PFSK-1 (cell line): ENCODE data around the gene NEURL4.

Experiments
- FOXP2 ChIP-seq: optimal IDR thresholded peaks from 2 replicates; pipeline ENCODE3; 2011; ENCODE audit warnings: borderline replicate concordance, control low read depth, inconsistent platforms; ENCODE audit not compliant: insufficient read depth; ENCODE audit errors: extremely low read length, extremely low read depth
- POLR2AphosphoS5 ChIP-seq: IDR thresholded peaks from 2 replicates; pipeline ENCODE4 v1.6.1; 2012; ENCODE audit warnings: low read depth, mild to moderate bottlenecking, control low read depth, low read length, moderate library complexity
- SIN3A ChIP-seq: IDR thresholded peaks from 2 replicates; pipeline ENCODE4 v1.6.1; 2012; ENCODE audit warnings: mild to moderate bottlenecking, low read length, moderate library complexity, borderline replicate concordance; ENCODE audit not compliant: insufficient read depth
- TAF1 ChIP-seq: IDR thresholded peaks from 2 replicates; pipeline ENCODE4 v1.6.1; 2012; ENCODE audit warnings: low read length, control low read depth, borderline replicate concordance; ENCODE audit not compliant: insufficient read depth
- TF ChIP-seq, protein P1 (sequence below), 2 experiments: IDR thresholded peaks; 2 replicates each; pipeline versions ENCODE4 v1.6.1 to v1.8.0; 2011 to 2012; ENCODE audit warnings: low read depth in 2 of 2, low read length in 2 of 2, control low read depth in 1 of 2, inconsistent platforms in 1 of 2, mild to moderate bottlenecking in 1 of 2, moderate library complexity in 1 of 2; ENCODE audit not compliant: insufficient read depth in 1 of 2

DNA sequence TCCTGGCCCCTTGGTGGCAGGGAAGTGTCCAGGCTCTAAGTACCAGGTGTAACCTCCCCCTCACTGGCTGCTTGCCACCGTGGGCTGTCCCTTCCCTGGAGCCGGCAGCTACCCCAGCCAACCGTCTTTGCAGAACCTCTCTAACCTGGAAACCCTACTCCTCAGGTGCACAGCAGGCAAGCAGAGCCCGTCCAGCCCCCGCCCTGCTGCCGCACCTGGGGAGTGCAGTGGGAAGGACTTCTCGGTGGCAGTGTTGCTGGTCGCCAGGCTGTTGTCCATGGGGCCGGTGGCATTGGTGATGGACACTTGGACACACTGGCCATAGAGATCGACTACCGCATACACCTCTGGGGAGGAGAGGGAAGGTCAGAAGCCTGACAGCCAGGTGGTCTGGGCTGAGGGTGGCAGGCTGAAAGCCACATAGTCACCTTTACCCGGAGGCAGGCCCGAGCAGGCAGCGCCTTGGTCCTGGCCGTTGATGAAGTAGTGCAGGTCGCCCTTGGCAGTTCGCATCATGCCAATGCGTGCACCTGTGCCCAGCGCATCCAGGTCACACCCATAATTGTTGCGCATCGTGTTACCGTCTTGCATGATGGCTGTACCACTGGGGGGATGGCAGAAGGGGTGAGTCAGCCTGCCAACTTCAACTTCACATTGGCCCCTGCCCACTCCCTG, 6.5 kb downstream of the NEURL4 start:
- no peak for TF ChIP-seq TAF1
- TF ChIP-seq SIN3A: no peak
- no peak for TF ChIP-seq POLR2AphosphoS5
- TF ChIP-seq, protein P1, sequence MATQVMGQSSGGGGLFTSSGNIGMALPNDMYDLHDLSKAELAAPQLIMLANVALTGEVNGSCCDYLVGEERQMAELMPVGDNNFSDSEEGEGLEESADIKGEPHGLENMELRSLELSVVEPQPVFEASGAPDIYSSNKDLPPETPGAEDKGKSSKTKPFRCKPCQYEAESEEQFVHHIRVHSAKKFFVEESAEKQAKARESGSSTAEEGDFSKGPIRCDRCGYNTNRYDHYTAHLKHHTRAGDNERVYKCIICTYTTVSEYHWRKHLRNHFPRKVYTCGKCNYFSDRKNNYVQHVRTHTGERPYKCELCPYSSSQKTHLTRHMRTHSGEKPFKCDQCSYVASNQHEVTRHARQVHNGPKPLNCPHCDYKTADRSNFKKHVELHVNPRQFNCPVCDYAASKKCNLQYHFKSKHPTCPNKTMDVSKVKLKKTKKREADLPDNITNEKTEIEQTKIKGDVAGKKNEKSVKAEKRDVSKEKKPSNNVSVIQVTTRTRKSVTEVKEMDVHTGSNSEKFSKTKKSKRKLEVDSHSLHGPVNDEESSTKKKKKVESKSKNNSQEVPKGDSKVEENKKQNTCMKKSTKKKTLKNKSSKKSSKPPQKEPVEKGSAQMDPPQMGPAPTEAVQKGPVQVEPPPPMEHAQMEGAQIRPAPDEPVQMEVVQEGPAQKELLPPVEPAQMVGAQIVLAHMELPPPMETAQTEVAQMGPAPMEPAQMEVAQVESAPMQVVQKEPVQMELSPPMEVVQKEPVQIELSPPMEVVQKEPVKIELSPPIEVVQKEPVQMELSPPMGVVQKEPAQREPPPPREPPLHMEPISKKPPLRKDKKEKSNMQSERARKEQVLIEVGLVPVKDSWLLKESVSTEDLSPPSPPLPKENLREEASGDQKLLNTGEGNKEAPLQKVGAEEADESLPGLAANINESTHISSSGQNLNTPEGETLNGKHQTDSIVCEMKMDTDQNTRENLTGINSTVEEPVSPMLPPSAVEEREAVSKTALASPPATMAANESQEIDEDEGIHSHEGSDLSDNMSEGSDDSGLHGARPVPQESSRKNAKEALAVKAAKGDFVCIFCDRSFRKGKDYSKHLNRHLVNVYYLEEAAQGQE (IDR thresholded peaks at IDR 0.05; ENCODE audit: insufficient read depth in 1 of 2, low read depth in 2 of 2, low read length in 2 of 2): no peak
- no peak for TF ChIP-seq FOXP2
